Measurements from ENCODE around the gene JAKMIP2. TPM values are rescaled to one million over a fixed set of nuclear protein-coding genes. Genes with fewer than 3 reads are reported as not detected.
"Not testable (repeated sequence)": the region's sequence is repeated elsewhere in the genome, so short reads cannot be mapped to it uniquely, and the experiment has no call there.

JAKMIP2 gene
- total and polyA plus RNA-seq, 2 experiments from 2014 or later = 1.4 to 4.3 TPM

DNA sequence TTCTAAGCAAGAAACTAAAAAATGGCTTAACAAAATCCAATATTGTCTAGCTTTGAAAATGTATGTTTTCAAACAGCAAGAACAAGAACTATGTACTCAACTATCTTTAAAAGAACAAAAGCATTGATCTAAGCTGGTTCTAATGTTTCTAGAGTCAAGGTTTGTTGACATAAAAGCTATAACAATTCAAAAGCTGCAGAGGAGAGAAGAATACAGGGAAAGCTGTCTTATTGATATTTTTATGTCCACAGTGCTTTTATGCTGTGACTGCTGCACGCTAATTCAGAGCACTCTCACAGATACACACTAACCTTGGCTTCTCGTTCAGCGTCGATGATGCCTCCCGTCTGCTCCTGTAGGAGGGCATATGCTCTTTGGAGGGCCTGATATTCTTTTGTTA is 143.2 kb downstream of the JAKMIP2 start:
- 42% methylated on average over 5 of the region's 5 CpGs for WGBS (ENCODE audit: low lambda C conversion rate, missing lambda C conversion rate)
- Histone ChIP-seq H3K27me3 (no peaks in the 10 kb centered on the region), H3K4me1 (ENCODE audit: insufficient read depth) (no peaks in the 10 kb centered on the region), H2AFZ (no peak overlapping the region), H3K4me3 (no peak overlapping the region), H3K79me2 (no peaks in the 10 kb centered on the region), H4K20me1 (ENCODE audit: insufficient read depth, poor library complexity, severe bottlenecking) (no peaks in the 10 kb centered on the region), H3K9me2 (replicated peaks; ENCODE audit: insufficient read depth) (no peaks in the 10 kb centered on the region), H3K27ac (no peak overlapping the region), H3K36me3 (replicated peaks; ENCODE audit: insufficient read depth, low read depth) (no peaks in the 10 kb centered on the region), H3K4me2 (peak overlapping the region; percentile 33), H3K9me3 (ENCODE audit: low read depth) (no peaks in the 10 kb centered on the region)
- no peak for TF ChIP-seq EZH2phosphoT487 (IDR thresholded peaks at IDR 0.05; ENCODE audit: low read depth, severe bottlenecking, unreplicated experiment)
- TF ChIP-seq, protein P1, sequence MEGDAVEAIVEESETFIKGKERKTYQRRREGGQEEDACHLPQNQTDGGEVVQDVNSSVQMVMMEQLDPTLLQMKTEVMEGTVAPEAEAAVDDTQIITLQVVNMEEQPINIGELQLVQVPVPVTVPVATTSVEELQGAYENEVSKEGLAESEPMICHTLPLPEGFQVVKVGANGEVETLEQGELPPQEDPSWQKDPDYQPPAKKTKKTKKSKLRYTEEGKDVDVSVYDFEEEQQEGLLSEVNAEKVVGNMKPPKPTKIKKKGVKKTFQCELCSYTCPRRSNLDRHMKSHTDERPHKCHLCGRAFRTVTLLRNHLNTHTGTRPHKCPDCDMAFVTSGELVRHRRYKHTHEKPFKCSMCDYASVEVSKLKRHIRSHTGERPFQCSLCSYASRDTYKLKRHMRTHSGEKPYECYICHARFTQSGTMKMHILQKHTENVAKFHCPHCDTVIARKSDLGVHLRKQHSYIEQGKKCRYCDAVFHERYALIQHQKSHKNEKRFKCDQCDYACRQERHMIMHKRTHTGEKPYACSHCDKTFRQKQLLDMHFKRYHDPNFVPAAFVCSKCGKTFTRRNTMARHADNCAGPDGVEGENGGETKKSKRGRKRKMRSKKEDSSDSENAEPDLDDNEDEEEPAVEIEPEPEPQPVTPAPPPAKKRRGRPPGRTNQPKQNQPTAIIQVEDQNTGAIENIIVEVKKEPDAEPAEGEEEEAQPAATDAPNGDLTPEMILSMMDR (IDR thresholded peaks at IDR 0.05; ENCODE audit: poor library complexity) = no peak
- TF ChIP-seq EZH2 (IDR thresholded peaks at IDR 0.05; ENCODE audit: borderline replicate concordance) = no peak
- no peak for DNase-seq (ENCODE audit: low spot score)

DNA sequence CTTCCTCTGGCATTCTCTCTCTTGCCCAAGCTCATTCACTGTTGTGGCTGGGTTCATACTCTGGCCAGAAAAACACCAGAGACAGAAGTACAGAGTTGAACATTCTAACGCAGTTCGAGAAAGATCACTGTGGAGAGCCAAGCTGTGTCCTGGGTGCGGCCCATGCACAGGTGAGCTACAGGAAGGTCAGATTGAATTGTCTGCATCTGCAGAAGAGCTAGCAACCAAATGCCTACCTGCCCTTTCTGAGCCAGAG is 145.9 kb downstream of the JAKMIP2 start:
- no peaks in the 10 kb centered on the region for H3K79me2 ChIP-seq
- H2AFZ ChIP-seq = no peak overlapping the region
- DNase-seq (ENCODE audit: low spot score) = no peak
- H3K4me3 ChIP-seq = no peak overlapping the region
- no peaks in the 10 kb centered on the region for H3K27me3 ChIP-seq
- no peaks in the 10 kb centered on the region for H3K9me2 ChIP-seq (replicated peaks; ENCODE audit: insufficient read depth)
- no peaks in the 10 kb centered on the region for H3K36me3 ChIP-seq (replicated peaks; ENCODE audit: insufficient read depth, low read depth)
- H3K27ac ChIP-seq = no peak overlapping the region
- H3K4me2 ChIP-seq = no peak overlapping the region
- WGBS (ENCODE audit: low lambda C conversion rate, missing lambda C conversion rate) = 98% methylated on average over 3 of the region's 3 CpGs
- TF ChIP-seq EZH2phosphoT487 (IDR thresholded peaks at IDR 0.05; ENCODE audit: low read depth, severe bottlenecking, unreplicated experiment) (no peak), EZH2 (IDR thresholded peaks at IDR 0.05; ENCODE audit: borderline replicate concordance) (no peak)
- TF ChIP-seq, protein P1 (IDR thresholded peaks at IDR 0.05; ENCODE audit: poor library complexity) = no peak
- no peaks in the 10 kb centered on the region for H3K4me1 ChIP-seq (ENCODE audit: insufficient read depth)
- H3K9me3 ChIP-seq (ENCODE audit: low read depth) = no peaks in the 10 kb centered on the region
- no peaks in the 10 kb centered on the region for H4K20me1 ChIP-seq (ENCODE audit: insufficient read depth, poor library complexity, severe bottlenecking)

DNA sequence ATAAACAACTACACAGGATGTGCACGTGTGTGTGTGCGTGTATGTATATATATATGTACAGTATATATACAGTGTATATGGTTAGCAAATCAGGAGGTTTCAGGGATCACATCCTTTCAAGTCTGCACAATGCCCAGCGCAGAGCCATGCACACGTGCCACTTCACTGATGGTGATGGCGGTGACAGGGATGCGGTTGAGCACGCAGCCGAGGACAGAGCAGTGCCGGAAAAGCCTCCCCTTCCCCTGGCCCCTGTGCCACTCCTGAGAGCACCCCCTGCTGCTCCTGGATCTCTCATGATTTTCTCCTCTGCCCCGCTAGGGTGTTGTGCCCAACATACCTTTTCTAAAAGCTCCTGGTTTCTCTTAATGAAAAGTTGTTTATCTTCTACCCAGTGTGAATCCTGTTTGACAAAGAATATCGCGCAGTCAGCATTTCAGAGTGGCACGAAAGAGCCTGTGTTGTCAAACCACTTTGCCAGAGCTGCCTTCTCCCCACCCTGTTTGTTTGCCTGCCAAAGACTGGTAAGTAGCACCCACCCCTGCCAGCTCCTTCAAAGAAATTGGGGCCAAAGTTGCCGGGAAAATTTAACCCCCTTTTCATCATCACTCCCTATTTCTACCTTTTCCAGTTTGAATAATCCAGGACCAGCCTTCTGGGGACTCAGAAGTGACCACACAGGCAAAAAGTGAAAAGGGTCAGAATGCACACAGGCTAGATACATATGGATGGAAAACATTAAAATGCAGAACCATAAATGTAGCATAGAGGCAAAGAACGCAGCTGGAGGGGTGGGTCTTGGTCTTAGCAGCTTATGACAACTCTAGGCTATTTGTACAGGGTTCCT is 146.4 kb downstream of the JAKMIP2 start:
- Histone ChIP-seq H3K27ac (no peak overlapping the region), H3K4me3 (no peak overlapping the region), H3K79me2 (no peaks in the 10 kb centered on the region), H3K9me3 (ENCODE audit: low read depth) (no peaks in the 10 kb centered on the region), H2AFZ (no peak overlapping the region), H3K36me3 (replicated peaks; ENCODE audit: insufficient read depth, low read depth) (no peaks in the 10 kb centered on the region), H3K27me3 (no peaks in the 10 kb centered on the region), H4K20me1 (ENCODE audit: insufficient read depth, poor library complexity, severe bottlenecking) (no peaks in the 10 kb centered on the region), H3K4me2 (no peak overlapping the region), H3K4me1 (ENCODE audit: insufficient read depth) (no peaks in the 10 kb centered on the region), H3K9me2 (replicated peaks; ENCODE audit: insufficient read depth) (no peaks in the 10 kb centered on the region)
- WGBS (ENCODE audit: low lambda C conversion rate, missing lambda C conversion rate) = 98% methylated on average over 15 of the region's 15 CpGs
- no peak for TF ChIP-seq EZH2 (IDR thresholded peaks at IDR 0.05; ENCODE audit: borderline replicate concordance)
- no peak for TF ChIP-seq EZH2phosphoT487 (IDR thresholded peaks at IDR 0.05; ENCODE audit: low read depth, severe bottlenecking, unreplicated experiment)
- TF ChIP-seq, protein P1 (IDR thresholded peaks at IDR 0.05; ENCODE audit: poor library complexity) = no peak
- DNase-seq (ENCODE audit: low spot score) = no peak

DNA sequence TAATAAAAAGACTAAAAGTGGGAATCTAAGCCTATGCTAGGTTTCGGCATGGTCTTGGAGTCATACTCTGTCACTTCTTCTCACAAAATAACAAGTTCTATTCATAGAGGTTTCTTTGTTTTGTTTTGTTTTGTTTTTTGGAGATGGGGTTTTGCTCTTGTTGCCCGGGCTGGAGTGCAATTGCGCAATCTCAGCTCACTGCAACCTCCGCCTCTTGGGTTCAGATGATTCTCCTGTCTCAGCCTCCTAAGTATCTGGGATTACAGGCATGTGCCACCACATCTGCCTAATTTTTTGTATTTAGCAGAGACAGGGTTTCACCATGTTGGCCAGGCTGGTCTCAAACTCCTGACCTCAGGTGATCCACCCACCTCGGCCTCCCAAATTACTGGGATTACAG is 147.1 kb downstream of the JAKMIP2 start:
- H3K36me3 ChIP-seq (replicated peaks; ENCODE audit: insufficient read depth, low read depth); H3K4me1 ChIP-seq (ENCODE audit: insufficient read depth); H3K79me2 ChIP-seq; DNase-seq (ENCODE audit: low spot score); H3K4me2 ChIP-seq; H3K27ac ChIP-seq; H3K9me2 ChIP-seq (replicated peaks; ENCODE audit: insufficient read depth); H3K4me3 ChIP-seq; H3K9me3 ChIP-seq (ENCODE audit: low read depth); H3K27me3 ChIP-seq; H2AFZ ChIP-seq; H4K20me1 ChIP-seq (ENCODE audit: insufficient read depth, poor library complexity, severe bottlenecking): not testable (repeated sequence)
- 92% methylated on average over 5 of the region's 5 CpGs for WGBS (ENCODE audit: low lambda C conversion rate, missing lambda C conversion rate)

Measured in hepatocyte (in vitro differentiated cells).